GM23248 (cell line): ENCODE data around the gene RPS27. TPM values are rescaled to one million over a fixed set of nuclear protein-coding genes. Genes with fewer than 3 reads are reported as not detected.
A peak's percentile ranks its signal among the peaks of the same experiment; 100 is the strongest.
"Not testable (repeated sequence)": the region's sequence is repeated elsewhere in the genome, so short reads cannot be mapped to it uniquely, and the experiment has no call there.

ENCODE experiments used
- DNase-seq: peaks from one replicate; pipeline ENCODE4 v3.0.0-alpha.2; 2015
- H2AFZ ChIP-seq: fragments of 200-600 bp; sonication (generic); 2 replicates; pipeline ENCODE4 v1.6.1; 2016; ENCODE audit warnings: antibody characterized with exemption
- H3F3A ChIP-seq: fragments of 200-600 bp; sonication (generic); 2 replicates; pipeline ENCODE4 v1.6.1; 2016; ENCODE audit warnings: mild to moderate bottlenecking, antibody characterized with exemption, mixed run types; ENCODE audit not compliant: insufficient read depth
- H3K27ac ChIP-seq: fragments of 200-600 bp; sonication (generic); 2 replicates; pipeline ENCODE4 v1.5.1; 2016; ENCODE audit warnings: mild to moderate bottlenecking
- H3K27me3 ChIP-seq: fragments of 200-600 bp; sonication (generic); replicated peaks from 2 replicates; pipeline ENCODE4 v1.6.1; 2016; ENCODE audit warnings: mild to moderate bottlenecking; ENCODE audit not compliant: insufficient read depth
- H3K36me3 ChIP-seq: fragments of 200-600 bp; sonication (generic); 2 replicates; pipeline ENCODE4 v1.6.1; 2016; ENCODE audit warnings: low read depth, mild to moderate bottlenecking
- H3K4me1 ChIP-seq: fragments of 200-600 bp; sonication (generic); 2 replicates; pipeline ENCODE4 v1.6.1; 2016; ENCODE audit warnings: mild to moderate bottlenecking; ENCODE audit not compliant: insufficient read depth
- H3K4me2 ChIP-seq: fragments of 200-600 bp; sonication (generic); one replicate; pipeline ENCODE4 v1.6.1; 2016; ENCODE audit warnings: mild to moderate bottlenecking; ENCODE audit not compliant: unreplicated experiment
- H3K4me3 ChIP-seq: fragments of 200-600 bp; sonication (generic); 2 replicates; pipeline ENCODE4 v1.5.1; 2016; ENCODE audit warnings: mild to moderate bottlenecking
- H3K79me2 ChIP-seq: fragments of 200-600 bp; sonication (generic); 2 replicates; pipeline ENCODE4 v1.6.1; 2016; ENCODE audit warnings: mild to moderate bottlenecking; ENCODE audit not compliant: insufficient read depth
- H3K9ac ChIP-seq: fragments of 200-600 bp; sonication (generic); 2 replicates; pipeline ENCODE4 v1.6.1; 2016; ENCODE audit warnings: mild to moderate bottlenecking
- H3K9me2 ChIP-seq: fragments of 200-600 bp; sonication (generic); 2 replicates; pipeline ENCODE4 v1.6.1; 2016; ENCODE audit warnings: mixed run types, mild to moderate bottlenecking, moderate library complexity; ENCODE audit not compliant: insufficient read depth
- H3K9me3 ChIP-seq: fragments of 200-600 bp; sonication (generic); one replicate; pipeline ENCODE4 v1.6.1; 2017; ENCODE audit warnings: low read depth
- H4K20me1 ChIP-seq: fragments of 200-600 bp; sonication (generic); 2 replicates; pipeline ENCODE4 v1.6.0; 2016; ENCODE audit not compliant: insufficient read depth
- EZH2 ChIP-seq: fragments of 200-600 bp; sonication (generic); IDR thresholded peaks from 2 replicates; pipeline ENCODE4 v1.6.1; 2018; ENCODE audit warnings: antibody characterized with exemption, mild to moderate bottlenecking; ENCODE audit not compliant: insufficient read depth, poor library complexity, severe bottlenecking
- EZH2phosphoT487 ChIP-seq: fragments of 200-600 bp; sonication (generic); IDR thresholded peaks from 2 replicates; pipeline ENCODE4 v1.6.1; 2018; ENCODE audit warnings: antibody characterized with exemption, moderate library complexity, mild to moderate bottlenecking, low read depth; ENCODE audit not compliant: insufficient read depth
- WGBS, 2 experiments: methylation state at CpG; one replicate each; pipeline ENCODE4 v1.1.6; 2015 to 2017; ENCODE audit warnings: low lambda C conversion rate in 2 of 2, low coverage in 1 of 2; ENCODE audit errors: missing lambda C conversion rate in 2 of 2; 5-methylcytosine and 5-hydroxymethylcytosine counted together
- in situ Hi-C: fragments of 300-500 bp; cut with MboI; formaldehyde crosslinking; loops from 2 replicates; pipeline ENCODE4 v1.15.0; 2020
- polyA plus RNA-seq: library from polyadenylated mRNA; unstranded; fragments of >200 nt; fragmentation: Nextera tagmentation; extraction: Ambion mirVana; gene quantifications from 2 replicates; pipeline ENCODE4 v1.2.1, GENCODE V29; 2016
- total RNA-seq: library from RNA; depleted of rRNA; stranded (reverse); fragments of >200 nt; shearing (Covaris generic); gene quantifications from 2 replicates; pipeline ENCODE4 v1.2.3, GENCODE V29; 2014

The RPS27 gene
- total and polyA plus RNA-seq, 2 experiments from 2014 or later, result 1,144 to 1,552 TPM

- H3F3A ChIP-seq, result peaks cover 55% of the 10 kb centered on the region
- no peaks in the 10 kb centered on the region for H3K9me3 ChIP-seq
- peaks cover 5% of the 10 kb centered on the region; the same call in 1 of the 2 replicates for H4K20me1 ChIP-seq
- no peaks in the 10 kb centered on the region for H3K27me3 ChIP-seq
- H3K4me3 ChIP-seq, result peak overlapping the region; percentile 95
- peak overlapping the region; percentile 83 for H3K27ac ChIP-seq
- peak overlapping the region; percentile 99 for H3K9ac ChIP-seq
- peak overlapping the region; percentile 100 for H3K4me2 ChIP-seq
- H2AFZ ChIP-seq, result 0 out of 2 replicates have a peak overlapping the region, but pooled peaks have one; percentile 90
- H3K9me2 ChIP-seq, result no peaks in the 10 kb centered on the region
- peaks cover 21% of the 10 kb centered on the region for H3K36me3 ChIP-seq
- H3K79me2 ChIP-seq, result peaks cover 23% of the 10 kb centered on the region
- H3K4me1 ChIP-seq, result peaks cover 24% of the 10 kb centered on the region
- WGBS, 2 experiments, result 8 to 11% methylated on average over 9 of the region's 9 CpGs
- TF ChIP-seq EZH2, result no peak
- TF ChIP-seq EZH2phosphoT487, result no peak
- peak; percentile 58 for DNase-seq
- in situ Hi-C loops, result no loop called here
These were observed 629 bp downstream of the RPS27 start for GRCh38 chr1:153991151-153991630.

GRCh38 chr1:153991806-153992205 is 1.2 kb downstream of the RPS27 start:
- DNase-seq, result no peak
- peak overlapping the region; percentile 95 for H3K4me3 ChIP-seq
- no peak for TF ChIP-seq EZH2
- peak overlapping the region; percentile 99 for H3K9ac ChIP-seq
- H3K27ac ChIP-seq, result peak overlapping the region; percentile 83
- peaks cover 21% of the 10 kb centered on the region for H3K36me3 ChIP-seq
- H3K4me1 ChIP-seq, result peaks cover 20% of the 10 kb centered on the region
- H3K27me3 ChIP-seq, result no peaks in the 10 kb centered on the region
- no peaks in the 10 kb centered on the region for H3K9me2 ChIP-seq
- no peak overlapping the region for H2AFZ ChIP-seq
- H4K20me1 ChIP-seq, result peaks cover 5% of the 10 kb centered on the region; the same call in 1 of the 2 replicates
- H3K79me2 ChIP-seq, result peaks cover 23% of the 10 kb centered on the region
- peaks cover 54% of the 10 kb centered on the region for H3F3A ChIP-seq
- no peaks in the 10 kb centered on the region for H3K9me3 ChIP-seq
- in situ Hi-C loops, result no loop called here
- peak overlapping the region; percentile 100 for H3K4me2 ChIP-seq
- WGBS, 2 experiments, result 79 to 86% methylated on average over 2 of the region's 2 CpGs

GRCh38 chr1:153995202-153995601 is 4.6 kb downstream of the RPS27 start:
- TF ChIP-seq EZH2 (no peak), EZH2phosphoT487 (no peak)
- no peaks in the 10 kb centered on the region for H3K9me3 ChIP-seq
- in situ Hi-C loops, result no loop called here
- no peaks in the 10 kb centered on the region for H3K27me3 ChIP-seq
- no peaks in the 10 kb centered on the region for H3K9me2 ChIP-seq
- peaks cover 5% of the 10 kb centered on the region; the same call in 1 of the 2 replicates for H4K20me1 ChIP-seq
- H3K9ac ChIP-seq, result no peak overlapping the region
- no peak for DNase-seq
- H2AFZ ChIP-seq, result no peak overlapping the region
- WGBS, 2 experiments, result 80 to 88% methylated on average over 3 of the region's 3 CpGs
- no peak overlapping the region for H3K4me2 ChIP-seq
- no peak overlapping the region for H3K4me3 ChIP-seq
- peaks cover 46% of the 10 kb centered on the region for H3F3A ChIP-seq
- peaks cover 18% of the 10 kb centered on the region for H3K4me1 ChIP-seq
- H3K79me2 ChIP-seq, result peaks cover 23% of the 10 kb centered on the region
- peaks cover 21% of the 10 kb centered on the region for H3K36me3 ChIP-seq
- H3K27ac ChIP-seq, result no peak overlapping the region

- H4K20me1 ChIP-seq, result peaks cover 5% of the 10 kb centered on the region; the same call in 1 of the 2 replicates
- DNase-seq, result no peak
- no peak overlapping the region for H3K4me2 ChIP-seq
- peaks cover 17% of the 10 kb centered on the region for H3K4me1 ChIP-seq
- no peaks in the 10 kb centered on the region for H3K9me3 ChIP-seq
- H3K9ac ChIP-seq, result no peak overlapping the region
- in situ Hi-C loops, result no loop called here
- no peak overlapping the region for H2AFZ ChIP-seq
- TF ChIP-seq EZH2 (no peak), EZH2phosphoT487 (no peak)
- no peak overlapping the region for H3K27ac ChIP-seq
- H3K4me3 ChIP-seq, result no peak overlapping the region
- H3K9me2 ChIP-seq, result no peaks in the 10 kb centered on the region
- H3F3A ChIP-seq, result peaks cover 46% of the 10 kb centered on the region
- WGBS, 2 experiments, result 87 to 90% methylated on average over 11 of the region's 11 CpGs
- H3K36me3 ChIP-seq, result peaks cover 21% of the 10 kb centered on the region
- H3K79me2 ChIP-seq, result peaks cover 23% of the 10 kb centered on the region
- H3K27me3 ChIP-seq, result no peaks in the 10 kb centered on the region
These were observed 5.1 kb downstream of the RPS27 start for GRCh38 chr1:153995640-153996039.

GRCh38 chr1:153996882-153997281 is 6.3 kb downstream of the RPS27 start:
- H3K27ac ChIP-seq, H3K9me3 ChIP-seq, H3K9ac ChIP-seq, H3K27me3 ChIP-seq, H3K4me2 ChIP-seq, DNase-seq, H3K9me2 ChIP-seq, H3K4me3 ChIP-seq, H4K20me1 ChIP-seq, in situ Hi-C loops, H2AFZ ChIP-seq: not testable (repeated sequence)
- Histone ChIP-seq H3F3A (peaks cover 38% of the 10 kb centered on the region), H3K79me2 (peaks cover 10% of the 10 kb centered on the region), H3K4me1 (peaks cover 12% of the 10 kb centered on the region), H3K36me3 (peaks cover 17% of the 10 kb centered on the region)
- 94 to 95% methylated on average over 10 of the region's 10 CpGs for WGBS, 2 experiments
